Endothelial cell of umbilical vein (primary cell): ENCODE measurements around the gene POLR2E.
A peak's percentile ranks its signal among the peaks of the same experiment; 100 is the strongest.

Source experiments
- CTCF ChIP-seq, 2 donors: IDR thresholded peaks; 1 replicate in 1 of 2; 2 replicates in 1 of 2; pipeline ENCODE4 v1.5.1; 2011; ENCODE audit warnings: low read length in 2 of 2, mild to moderate bottlenecking in 2 of 2, moderate library complexity in 2 of 2, control low read depth in 1 of 2, inconsistent platforms in 1 of 2, low read depth in 1 of 2; ENCODE audit not compliant: insufficient read depth in 1 of 2; ENCODE audit errors: extremely low read depth in 1 of 2
- POLR2A ChIP-seq: IDR thresholded peaks from 2 replicates; pipeline ENCODE4 v1.6.1; 2012; ENCODE audit warnings: low read depth, mild to moderate bottlenecking, control low read depth, low read length
- POLR2AphosphoS5 ChIP-seq: IDR thresholded peaks from 2 replicates; pipeline ENCODE4 v1.6.1; 2012; ENCODE audit warnings: low read depth, mild to moderate bottlenecking, control low read depth, low read length, moderate library complexity; ENCODE audit not compliant: insufficient read depth

- TF ChIP-seq CTCF (IDR thresholded peaks at IDR 0.05; ENCODE audit: extremely low read depth in 1 of 2, insufficient read depth in 1 of 2, low read depth in 1 of 2, low read length in 2 of 2) (no peak), POLR2A (no peak), POLR2AphosphoS5 (peak; percentile 53)
Measured at GRCh38 chr19:1125601-1126467, 30.7 kb upstream of the POLR2E start.
